Osteocyte (in vitro differentiated cells): ENCODE measurements around the gene SSTR5. TPM values are rescaled to one million over a fixed set of nuclear protein-coding genes. Genes with fewer than 3 reads are reported as not detected.

Experiments
- DNase-seq: peaks from one replicate; pipeline ENCODE4 v3.0.0; 2021; ENCODE audit warnings: mixed read lengths; ENCODE audit not compliant: unreplicated experiment; ENCODE audit errors: extremely low spot score
- H3K27ac Mint-ChIP-seq: one replicate; pipeline ENCODE4 v1.8.0; 2021; ENCODE audit warnings: mild to moderate bottlenecking, mixed read lengths; ENCODE audit not compliant: unreplicated experiment
- H3K27me3 Mint-ChIP-seq: one replicate; pipeline ENCODE4 v1.8.0; 2021; ENCODE audit warnings: mixed read lengths; ENCODE audit not compliant: unreplicated experiment
- H3K36me3 Mint-ChIP-seq: one replicate; pipeline ENCODE4 v1.8.0; 2021; ENCODE audit warnings: mixed read lengths; ENCODE audit not compliant: unreplicated experiment
- H3K4me1 Mint-ChIP-seq: one replicate; pipeline ENCODE4 v1.8.0; 2021; ENCODE audit warnings: mixed read lengths; ENCODE audit not compliant: unreplicated experiment
- H3K4me3 Mint-ChIP-seq: one replicate; pipeline ENCODE4 v1.8.0; 2021; ENCODE audit warnings: mild to moderate bottlenecking, moderate library complexity, mixed read lengths; ENCODE audit not compliant: unreplicated experiment
- H3K9me3 Mint-ChIP-seq: one replicate; pipeline ENCODE4 v1.8.0; 2021; ENCODE audit warnings: mixed read lengths; ENCODE audit not compliant: unreplicated experiment
- CTCF ChIP-seq: fragments of 200-600 bp; sonication (generic); IDR thresholded peaks from 2 replicates; pipeline ENCODE4 v1.5.0; 2021; ENCODE audit warnings: antibody characterized with exemption, mild to moderate bottlenecking, moderate library complexity
- total RNA-seq: library from RNA; stranded (reverse); gene quantifications from 2 replicates; pipeline ENCODE4 v1.2.1, GENCODE V29; 2021

Gene SSTR5
- total RNA-seq, 1 donor from 2014 or later, result not detected

GRCh38 chr16:1070084-1070863 is 2.3 kb upstream of the SSTR5 start:
- Mint-ChIP-seq H3K9me3 (no peaks in the 10 kb centered on the region), H3K27me3 (peaks cover 12% of the 10 kb centered on the region), H3K36me3 (no peaks in the 10 kb centered on the region), H3K4me3 (no peak overlapping the region), H3K4me1 (peaks cover 2% of the 10 kb centered on the region), H3K27ac (no peak overlapping the region)
- DNase-seq, result no peak
- no peak for TF ChIP-seq CTCF

DNA sequence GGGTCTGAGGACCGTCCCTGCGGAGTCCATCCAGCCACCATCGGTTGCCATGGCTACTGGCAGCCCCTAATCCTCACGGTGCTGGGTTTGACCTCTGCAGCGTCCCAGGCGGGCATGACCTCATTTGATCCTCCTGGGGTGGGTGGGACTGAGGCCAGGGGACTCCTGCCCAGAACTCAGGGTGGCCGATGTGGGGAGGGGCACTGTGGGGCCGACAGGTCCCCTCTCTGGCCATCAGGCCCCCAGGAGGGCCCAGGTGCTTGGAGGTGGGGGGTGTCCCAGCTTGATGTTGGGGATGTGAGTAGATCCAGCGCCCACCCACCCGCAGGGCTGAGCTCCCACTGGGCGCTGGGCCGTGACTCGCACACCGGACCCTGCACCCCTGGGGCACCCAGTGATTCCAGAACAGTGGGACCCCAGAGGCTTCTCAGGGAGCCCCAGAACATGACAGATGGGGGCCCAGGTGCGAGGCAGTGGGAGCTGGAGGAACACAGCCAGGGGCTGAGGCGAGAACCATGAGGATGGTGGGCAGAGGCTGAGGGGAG is 1.6 kb upstream of the SSTR5 start:
- Mint-ChIP-seq H3K4me1 (peaks cover 2% of the 10 kb centered on the region), H3K9me3 (no peaks in the 10 kb centered on the region), H3K4me3 (no peak overlapping the region), H3K27me3 (peaks cover 12% of the 10 kb centered on the region), H3K36me3 (no peaks in the 10 kb centered on the region), H3K27ac (no peak overlapping the region)
- no peak for DNase-seq
- TF ChIP-seq CTCF, result no peak

DNA sequence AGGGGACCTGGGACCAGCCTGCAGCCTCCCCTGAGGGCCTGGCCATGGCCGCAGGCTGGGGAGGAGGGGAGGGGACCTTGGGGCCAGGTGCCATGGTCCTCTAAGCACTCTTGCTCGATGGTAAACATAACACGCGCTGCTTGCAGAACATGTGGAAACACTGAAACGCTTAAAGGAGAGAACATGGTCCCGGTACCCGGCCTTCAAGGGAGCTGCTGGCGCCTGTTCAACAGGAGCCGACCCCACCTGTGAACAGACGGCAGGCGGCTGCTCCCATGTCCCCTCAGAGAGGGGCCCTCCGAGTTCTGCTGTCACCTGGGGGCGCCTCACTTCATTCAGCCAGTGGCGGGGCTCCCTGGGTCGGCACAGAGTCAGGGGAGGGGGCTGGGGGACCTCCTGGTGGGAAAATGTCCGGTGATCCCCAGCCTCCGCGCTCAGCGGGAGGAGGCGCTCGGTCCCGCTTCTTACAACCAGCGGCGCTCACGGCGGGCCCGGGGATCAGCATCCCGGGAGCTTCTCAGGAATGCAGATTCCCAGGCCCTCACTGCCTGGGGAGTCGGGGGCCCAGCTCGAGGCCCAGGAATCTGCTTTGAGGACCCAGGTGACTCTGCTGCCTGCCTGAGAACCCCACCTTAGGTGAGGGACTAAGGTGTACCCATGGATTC is 854 bp upstream of the SSTR5 start:
- peaks cover 16% of the 10 kb centered on the region for H3K27me3 Mint-ChIP-seq
- no peaks in the 10 kb centered on the region for H3K36me3 Mint-ChIP-seq
- H3K4me3 Mint-ChIP-seq, result no peak overlapping the region
- TF ChIP-seq CTCF, result no peak
- no peaks in the 10 kb centered on the region for H3K9me3 Mint-ChIP-seq
- peaks cover 2% of the 10 kb centered on the region for H3K4me1 Mint-ChIP-seq
- H3K27ac Mint-ChIP-seq, result no peak overlapping the region
- no peak for DNase-seq

DNA sequence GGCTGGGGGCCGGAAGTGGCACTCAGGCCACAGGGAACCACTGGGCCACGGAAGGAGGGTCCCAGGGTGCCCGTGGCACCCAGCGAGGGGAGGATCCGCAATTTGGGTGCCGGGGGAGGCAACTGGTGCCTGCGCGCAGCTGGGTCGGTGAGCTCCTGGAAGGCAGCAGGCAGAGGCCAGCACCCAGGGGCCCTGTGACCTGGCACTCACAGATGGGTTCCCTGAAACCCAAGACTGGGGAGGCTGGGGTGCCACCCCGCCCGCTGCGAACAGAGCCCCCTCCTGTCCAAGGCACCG is 663 bp downstream of the SSTR5 start:
- H3K4me1 Mint-ChIP-seq, result peaks cover 2% of the 10 kb centered on the region

More for the DNA sequence above, 663 bp downstream of the SSTR5 start:
- Mint-ChIP-seq H3K36me3 (no peaks in the 10 kb centered on the region), H3K4me3 (no peak overlapping the region), H3K27ac (no peak overlapping the region), H3K9me3 (no peaks in the 10 kb centered on the region), H3K27me3 (peaks cover 15% of the 10 kb centered on the region)
- TF ChIP-seq CTCF, result no peak
- no peak for DNase-seq
